DLD1 (cell line): ENCODE measurements around the gene LIX1.
"Not testable (repeated sequence)": the region's sequence is repeated elsewhere in the genome, so short reads cannot be mapped to it uniquely, and the experiment has no call there.

Source experiments
- in situ Hi-C: cut with HindIII; loops from 2 replicates; pipeline ENCODE4 v1.10.0; 2017; ENCODE audit warnings: low sequenced_read_pairs

LIX1 gene

GRCh38 chr5:97142521-97143254 is at the start of gene LIX1:
Gene LIX1 (minus strand): TSS chr5:97142611. CDS start chr5:97142576, 35 bp downstream.
- in situ Hi-C loops: no loop called here

DNA sequence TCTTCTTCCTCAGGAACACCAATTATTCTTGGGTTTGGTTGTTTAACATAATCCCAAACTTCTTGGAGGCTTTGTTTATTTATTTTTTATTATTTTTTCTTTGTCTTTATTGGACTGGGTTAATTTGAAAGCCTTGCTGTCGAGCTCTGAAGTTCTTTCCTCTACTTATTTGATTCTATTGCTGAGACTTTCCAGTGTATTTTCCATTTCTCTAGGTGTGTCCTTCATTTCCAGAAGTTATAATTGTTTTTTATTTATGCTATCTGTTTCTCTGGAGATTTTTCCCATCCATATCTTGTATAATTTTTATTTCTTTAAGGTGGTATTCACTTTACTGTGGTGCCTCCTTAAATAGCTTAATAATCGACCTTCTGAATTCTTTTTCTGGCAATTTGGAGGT is 49.5 kb upstream of the LIX1 start:
- in situ Hi-C loops: no loop called here

GRCh38 chr5:97189523-97189922 is 47.1 kb upstream of the LIX1 start:
- in situ Hi-C loops: not testable (repeated sequence)

- in situ Hi-C loops: no loop called here
Observed at GRCh38 chr5:97183930-97184213, 41.5 kb upstream of the LIX1 start.

GRCh38 chr5:97183100-97183929 is 40.9 kb upstream of the LIX1 start, which contains the start of gene RIOK2:
Gene RIOK2 (minus strand): TSS chr5:97183247. CDS start chr5:97183191, 56 bp downstream.
- in situ Hi-C loops: no loop called here

- in situ Hi-C loops: no loop called here
Observed at GRCh38 chr5:97182571-97183099, 40.2 kb upstream of the LIX1 start.

DNA sequence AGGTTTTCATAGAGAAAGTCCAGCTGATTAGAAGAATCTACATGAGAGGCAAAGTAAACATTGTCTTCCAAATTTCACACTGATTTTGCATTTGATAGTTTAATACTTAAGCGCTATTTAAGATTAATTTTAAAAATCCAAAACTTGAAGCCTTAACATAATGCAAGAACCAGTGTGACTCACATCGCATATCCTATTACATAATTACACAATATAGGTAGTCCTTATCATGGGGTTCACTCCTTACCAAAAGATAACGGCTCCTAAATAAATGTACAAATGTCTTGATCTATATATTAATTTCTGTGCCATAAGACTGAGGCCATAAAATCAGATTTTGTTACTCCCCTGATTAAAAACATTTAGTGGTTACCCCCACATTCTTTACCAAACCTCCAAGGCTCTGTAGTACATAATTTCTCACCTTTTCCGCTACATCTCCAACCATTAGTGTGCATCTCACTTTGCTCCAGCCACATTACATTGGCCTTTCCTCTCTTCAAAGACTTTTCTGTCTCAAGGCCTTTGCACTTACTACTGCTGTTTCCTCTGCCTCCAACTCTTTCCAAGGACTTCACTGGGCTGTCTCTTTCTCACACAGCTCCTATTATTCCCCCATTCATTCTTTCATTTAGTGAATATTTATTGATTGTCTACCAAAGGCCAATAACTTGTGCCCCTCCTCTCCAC is 39.6 kb upstream of the LIX1 start:
- in situ Hi-C loops: no loop called here

GRCh38 chr5:97179457-97179856 is 37.0 kb upstream of the LIX1 start:
- in situ Hi-C loops: loop anchor here (10.0 kb wide), 1 partner anchor 405 kb away; no protein-coding TSS in a partner anchor

- in situ Hi-C loops: loop anchor here (10.0 to 25.0 kb wide), 3 partner anchors 310 to 560 kb away; no protein-coding TSS in a partner anchor
Observed at GRCh38 chr5:97172227-97172626, 29.8 kb upstream of the LIX1 start.

GRCh38 chr5:97171703-97172102 is 29.3 kb upstream of the LIX1 start:
- in situ Hi-C loops: loop anchor here (10.0 to 25.0 kb wide), 3 partner anchors 309 to 559 kb away; no protein-coding TSS in a partner anchor

- in situ Hi-C loops: loop anchor here (25.0 kb wide), 2 partner anchors 305 to 555 kb away; no protein-coding TSS in a partner anchor
Observed at GRCh38 chr5:97167435-97167834, 25.0 kb upstream of the LIX1 start.

DNA sequence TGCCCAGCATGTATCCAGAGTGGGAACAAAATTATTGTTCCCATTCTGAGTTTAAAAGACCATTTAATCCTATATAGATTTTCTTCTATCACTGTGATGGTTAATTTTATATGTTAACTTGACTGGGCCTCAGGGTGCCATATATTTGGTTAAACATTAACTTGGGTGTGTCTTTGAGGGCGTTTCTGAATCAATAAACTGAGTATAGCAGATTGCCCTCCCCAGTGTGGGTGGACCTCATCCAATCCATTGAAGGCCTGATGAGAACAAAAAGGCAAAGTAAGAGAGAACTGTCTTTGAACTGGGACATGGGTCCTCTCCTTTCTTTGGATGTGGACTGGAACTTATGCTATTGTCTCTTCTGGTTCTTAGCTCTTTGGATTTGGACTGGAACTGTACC is 23.3 kb upstream of the LIX1 start:
- in situ Hi-C loops: loop anchor here (25.0 kb wide), 2 partner anchors 303 to 553 kb away; no protein-coding TSS in a partner anchor

GRCh38 chr5:97164846-97165245 is 22.4 kb upstream of the LIX1 start:
- in situ Hi-C loops: loop anchor here (25.0 kb wide), 2 partner anchors 303 to 553 kb away; no protein-coding TSS in a partner anchor

DNA sequence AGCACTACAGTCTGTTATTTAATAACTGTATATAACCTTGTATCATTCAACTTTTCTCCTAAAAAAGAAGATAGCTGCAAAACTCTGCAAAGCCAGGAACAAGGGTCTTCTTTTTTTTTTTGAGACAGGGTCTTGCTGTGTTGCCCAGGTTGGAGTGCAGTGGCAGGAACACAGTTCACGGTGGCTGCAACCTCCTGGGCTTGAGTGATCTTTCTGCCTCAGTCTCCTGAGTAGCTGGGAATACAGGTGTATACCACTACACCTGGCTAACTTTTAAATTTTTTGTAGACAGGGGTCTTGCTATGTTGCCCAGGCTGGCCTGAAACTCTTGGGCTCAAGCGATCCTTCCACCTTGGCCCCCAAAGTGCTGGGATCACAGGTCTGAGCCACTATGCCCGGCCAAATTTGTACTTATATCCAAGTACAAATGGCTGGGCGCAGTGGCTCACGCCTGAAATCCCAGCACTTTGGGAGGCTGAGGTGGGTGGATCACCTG is 21.4 kb upstream of the LIX1 start:
- in situ Hi-C loops: loop anchor here (25.0 kb wide), 2 partner anchors 302 to 552 kb away; no protein-coding TSS in a partner anchor

- in situ Hi-C loops: loop anchor here (25.0 kb wide), 2 partner anchors 301 to 551 kb away; no protein-coding TSS in a partner anchor
Observed at GRCh38 chr5:97163360-97163764, 21.0 kb upstream of the LIX1 start.

DNA sequence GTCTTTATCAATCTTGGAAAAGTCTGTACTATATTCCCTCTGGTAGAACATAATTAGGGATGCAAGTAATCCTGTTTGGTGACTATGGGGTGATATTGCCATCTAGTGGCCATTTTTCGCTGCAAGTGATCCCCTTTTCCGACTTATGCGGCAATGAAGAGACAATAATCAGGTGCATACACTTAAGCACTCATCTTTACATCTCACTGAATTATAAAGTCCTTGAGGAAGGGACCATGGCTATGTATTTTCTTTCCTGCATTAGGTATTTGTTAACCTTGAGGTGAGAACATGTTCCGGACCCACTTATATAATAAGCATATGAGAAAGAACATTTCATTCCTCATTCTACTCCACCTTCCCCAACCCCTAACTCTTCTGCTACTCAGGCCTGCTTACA is 19.6 kb upstream of the LIX1 start:
- in situ Hi-C loops: loop anchor here (25.0 kb wide), 2 partner anchors 300 to 550 kb away; no protein-coding TSS in a partner anchor

GRCh38 chr5:97157689-97158088 is 15.3 kb upstream of the LIX1 start:
- in situ Hi-C loops: loop anchor here (25.0 kb wide), 2 partner anchors 295 to 545 kb away; no protein-coding TSS in a partner anchor

DNA sequence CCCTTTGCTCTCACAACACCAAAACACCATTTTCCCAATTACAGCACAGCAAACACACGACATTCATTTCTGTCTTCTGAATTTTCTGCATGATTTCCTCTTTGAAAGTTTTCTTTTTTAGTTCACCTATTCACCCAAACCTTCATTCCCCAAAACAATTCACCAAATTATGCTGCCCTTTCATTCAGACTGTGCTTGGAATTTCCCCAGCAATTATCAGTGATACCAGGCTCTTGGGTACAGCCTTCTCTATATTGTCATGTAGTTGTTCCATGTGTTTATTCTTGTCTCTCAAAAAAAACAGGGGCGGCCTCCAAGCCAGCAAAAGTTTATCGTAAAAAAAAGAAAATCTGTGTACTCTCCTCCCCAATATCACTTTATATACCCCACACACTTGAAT is 9.0 kb upstream of the LIX1 start:
- in situ Hi-C loops: loop anchor here (25.0 kb wide), 2 partner anchors 289 to 539 kb away; no protein-coding TSS in a partner anchor

GRCh38 chr5:97150401-97150800 is 8.0 kb upstream of the LIX1 start:
- in situ Hi-C loops: loop anchor here (25.0 kb wide), 2 partner anchors 288 to 538 kb away; no protein-coding TSS in a partner anchor

- in situ Hi-C loops: loop anchor here (25.0 kb wide), 2 partner anchors 287 to 537 kb away; no protein-coding TSS in a partner anchor
Observed at GRCh38 chr5:97149709-97150108, 7.3 kb upstream of the LIX1 start.
